Kidney (tissue), 14 donors: Measurements from ENCODE around the gene XYLB. TPM values are rescaled to one million over a fixed set of nuclear protein-coding genes. Genes with fewer than 3 reads are reported as not detected.

Experiments
- DNase-seq, 5 donors: peaks; one replicate each; pipeline ENCODE4 v3.0.0-alpha.2; 2013 to 2020
- FAIRE-seq: peaks from 2 replicates; lab custom pipeline; 2012; peaks lifted over from hg19 to GRCh38; lab: Jason Lieb, UNC
- H3K27ac ChIP-seq, 2 donors: one replicate each; pipeline ENCODE4 v1.7.0; 2013; ENCODE audit warnings: low read depth in 2 of 2, low read length in 2 of 2, inconsistent platforms in 1 of 2
- H3K27me3 ChIP-seq: one replicate; pipeline ENCODE4 v1.7.1; 2013; ENCODE audit warnings: low read length, inconsistent platforms; ENCODE audit not compliant: control insufficient read depth, insufficient read depth
- H3K36me3 ChIP-seq, 3 donors: one replicate each; pipeline versions ENCODE4 v1.7.0 to v1.7.1; 2013; ENCODE audit warnings: low read length in 3 of 3, control low read depth in 1 of 3, inconsistent platforms in 1 of 3; ENCODE audit not compliant: insufficient read depth in 3 of 3, control insufficient read depth in 2 of 3
- H3K4me1 ChIP-seq, 3 donors: one replicate each; pipeline versions ENCODE4 v1.7.0 to v1.7.1; 2013; ENCODE audit warnings: low read length in 3 of 3, inconsistent platforms in 1 of 3, low read depth in 1 of 3; ENCODE audit not compliant: control insufficient read depth in 2 of 3, insufficient read depth in 2 of 3
- H3K4me3 ChIP-seq, 3 donors: one replicate each; pipeline versions ENCODE4 v1.7.0 to v1.8.1; 2013; ENCODE audit warnings: low read length in 3 of 3, control low read depth in 1 of 3, inconsistent platforms in 1 of 3
- H3K9ac ChIP-seq, 3 donors: one replicate each; pipeline versions ENCODE4 v1.7.0 to v1.7.1; 2013; ENCODE audit warnings: low read length in 3 of 3, control low read depth in 1 of 3, inconsistent platforms in 1 of 3
- H3K9me3 ChIP-seq, 3 donors: one replicate each; pipeline versions ENCODE4 v1.7.0 to v1.7.1; 2013; ENCODE audit warnings: low read length in 3 of 3, control low read depth in 1 of 3, inconsistent platforms in 1 of 3; ENCODE audit not compliant: control insufficient read depth in 2 of 3, insufficient read depth in 1 of 3
- intact Hi-C: fragments of 100-400 bp; cut with DNase I; formaldehyde crosslinking; loops from one replicate; pipeline ENCODE4 v1.11.1; 2022
- polyA plus RNA-seq: library from polyadenylated mRNA; stranded (reverse); fragments of 350-450 nt; fragmentation: Illumina TruSeq; extraction: RNeasy Lipid Tissue Mini Kit (QIAGEN cat#74804); gene quantifications from one replicate; pipeline ENCODE4 v1.2.3, GENCODE V29; 2014; ENCODE audit warnings: low read depth, low replicate concordance; ENCODE audit not compliant: insufficient read depth
- total RNA-seq: library from RNA; stranded (reverse); fragmentation: NEBNext Ultra II Directional; extraction: Animal tissue kit (Norgen Biotek cat#: 25700); gene quantifications from one replicate; pipeline ENCODE4 v1.2.1, GENCODE V29; 2021
- TF ChIP-seq, protein P1 (sequence below): IDR thresholded peaks from 3 replicates; pipeline ENCODE4 v1.5.1; 2012; ENCODE audit warnings: mild to moderate bottlenecking, moderate library complexity, borderline replicate concordance; ENCODE audit not compliant: insufficient read depth; ENCODE audit errors: extremely low read depth
- donor health status: control.
- donor health status: control.
- donor health status: control.
- donor health status: control.
- donor health status: control.
- donor health status: DM: yes; HTN: yes; CAD: no.
- donor health status: Normal renal cell carcinoma (clear cell type).

The XYLB gene
- total and polyA plus RNA-seq, 2 donors from 2014 or later, result 6.0 to 7.9 TPM

DNA sequence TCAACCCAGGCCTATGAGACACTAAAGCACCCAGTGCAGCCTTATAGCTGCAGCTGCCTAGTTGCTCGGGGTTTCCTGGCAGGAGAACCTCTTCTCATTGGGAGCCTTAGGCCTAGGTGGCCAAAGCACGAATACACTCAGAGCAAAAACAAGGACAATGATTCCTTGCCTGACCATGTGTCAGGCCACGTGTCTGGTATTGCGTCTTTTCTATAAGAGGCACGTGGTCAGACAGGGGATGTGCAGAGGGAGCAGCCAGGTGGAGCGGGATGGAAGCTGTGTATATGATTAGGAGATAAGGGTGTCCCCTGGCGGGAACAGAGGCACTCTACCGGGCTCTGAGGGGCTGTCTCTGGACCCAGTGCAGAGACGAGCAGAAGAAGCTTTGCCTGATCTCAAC is 38.1 kb upstream of the XYLB start:
- no peaks in the 10 kb centered on the region for H3K27me3 ChIP-seq
- H3K4me1 ChIP-seq, result no peaks in the 10 kb centered on the region
- H3K9ac ChIP-seq, result no peak overlapping the region
- DNase-seq (no peak), FAIRE-seq (no peak)
- H3K36me3 ChIP-seq, result no peaks in the 10 kb centered on the region
- intact Hi-C loops, result no loop called here
- no peak overlapping the region for H3K4me3 ChIP-seq
- no peak overlapping the region for H3K27ac ChIP-seq
- TF ChIP-seq, protein P1, sequence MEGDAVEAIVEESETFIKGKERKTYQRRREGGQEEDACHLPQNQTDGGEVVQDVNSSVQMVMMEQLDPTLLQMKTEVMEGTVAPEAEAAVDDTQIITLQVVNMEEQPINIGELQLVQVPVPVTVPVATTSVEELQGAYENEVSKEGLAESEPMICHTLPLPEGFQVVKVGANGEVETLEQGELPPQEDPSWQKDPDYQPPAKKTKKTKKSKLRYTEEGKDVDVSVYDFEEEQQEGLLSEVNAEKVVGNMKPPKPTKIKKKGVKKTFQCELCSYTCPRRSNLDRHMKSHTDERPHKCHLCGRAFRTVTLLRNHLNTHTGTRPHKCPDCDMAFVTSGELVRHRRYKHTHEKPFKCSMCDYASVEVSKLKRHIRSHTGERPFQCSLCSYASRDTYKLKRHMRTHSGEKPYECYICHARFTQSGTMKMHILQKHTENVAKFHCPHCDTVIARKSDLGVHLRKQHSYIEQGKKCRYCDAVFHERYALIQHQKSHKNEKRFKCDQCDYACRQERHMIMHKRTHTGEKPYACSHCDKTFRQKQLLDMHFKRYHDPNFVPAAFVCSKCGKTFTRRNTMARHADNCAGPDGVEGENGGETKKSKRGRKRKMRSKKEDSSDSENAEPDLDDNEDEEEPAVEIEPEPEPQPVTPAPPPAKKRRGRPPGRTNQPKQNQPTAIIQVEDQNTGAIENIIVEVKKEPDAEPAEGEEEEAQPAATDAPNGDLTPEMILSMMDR, result no peak
- no peaks in the 10 kb centered on the region for H3K9me3 ChIP-seq

DNA sequence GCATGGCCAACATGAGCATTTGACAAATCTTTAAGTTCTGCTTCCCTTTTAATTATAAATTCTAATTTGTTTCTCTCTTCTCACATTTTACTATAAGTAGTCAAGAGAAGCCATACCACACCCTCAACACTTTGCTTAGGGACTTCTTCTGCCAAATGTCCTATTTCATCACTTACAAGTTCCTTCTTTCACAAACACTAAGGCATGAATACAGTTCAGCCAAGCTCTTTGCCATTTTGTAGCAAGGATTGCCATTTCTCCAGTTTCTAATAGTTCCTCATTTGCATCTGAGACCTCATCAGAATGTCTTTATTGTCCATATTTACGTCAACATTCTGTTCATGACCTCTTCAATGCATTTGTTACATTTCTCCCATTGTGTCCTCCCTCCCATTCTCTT is 35.1 kb upstream of the XYLB start:
- Histone ChIP-seq H3K4me1 (no peaks in the 10 kb centered on the region), H3K27me3 (no peaks in the 10 kb centered on the region), H3K36me3 (no peaks in the 10 kb centered on the region), H3K9ac (no peak overlapping the region), H3K27ac (no peak overlapping the region), H3K4me3 (no peak overlapping the region), H3K9me3 (no peaks in the 10 kb centered on the region)
- TF ChIP-seq, protein P1, result no peak
- DNase-seq (no peak), FAIRE-seq (no peak)
- intact Hi-C loops, result no loop called here

DNA sequence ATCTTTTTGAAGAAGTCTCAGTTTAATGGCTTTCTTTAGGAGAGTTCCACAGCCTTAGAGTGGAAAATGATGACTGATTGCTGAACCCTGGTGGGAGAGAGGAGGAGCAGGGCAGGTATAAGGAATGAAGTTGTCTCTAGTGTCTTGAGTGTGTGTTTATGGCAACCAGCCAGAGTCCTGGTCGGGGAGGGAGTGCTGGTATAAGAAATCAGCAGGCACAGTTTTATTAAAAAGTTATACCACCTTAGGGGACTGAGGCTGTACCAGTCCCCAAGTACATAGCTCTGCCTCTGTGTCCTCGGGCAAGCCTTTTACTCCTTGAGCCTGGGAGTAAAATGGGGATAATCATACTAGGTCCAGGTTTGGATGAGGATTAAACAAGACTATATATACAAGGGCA is 34.6 kb upstream of the XYLB start:
- FAIRE-seq (no peak), DNase-seq (no peak)
- Histone ChIP-seq H3K36me3 (no peaks in the 10 kb centered on the region), H3K9ac (no peak overlapping the region), H3K4me1 (no peaks in the 10 kb centered on the region), H3K9me3 (no peaks in the 10 kb centered on the region), H3K4me3 (no peak overlapping the region), H3K27ac (no peak overlapping the region), H3K27me3 (no peaks in the 10 kb centered on the region)
- intact Hi-C loops, result no loop called here
- TF ChIP-seq, protein P1, result no peak

DNA sequence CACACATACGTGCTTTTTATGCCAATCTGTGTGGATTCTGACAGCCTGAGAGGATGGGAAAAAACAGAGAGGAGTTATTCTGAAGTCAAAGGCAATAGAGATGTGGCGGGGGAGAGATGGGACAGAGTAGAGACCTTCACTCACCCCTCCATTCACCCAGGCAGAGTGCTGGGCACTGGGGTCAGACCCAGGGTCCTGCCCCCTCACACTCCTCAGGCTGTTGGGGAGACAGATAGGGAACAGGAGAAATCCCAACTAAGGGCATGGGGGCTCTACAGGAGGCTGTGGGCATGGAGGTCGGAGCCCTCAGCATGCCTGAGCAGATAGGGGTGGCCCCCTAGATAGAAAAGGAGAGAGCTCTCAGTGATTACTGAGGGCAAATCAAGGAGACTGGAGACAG is 34.2 kb upstream of the XYLB start:
- FAIRE-seq, result no peak
- Histone ChIP-seq H3K4me1 (no peaks in the 10 kb centered on the region), H3K4me3 (no peak overlapping the region), H3K27me3 (no peaks in the 10 kb centered on the region), H3K27ac (no peak overlapping the region), H3K36me3 (no peaks in the 10 kb centered on the region), H3K9ac (no peak overlapping the region), H3K9me3 (no peaks in the 10 kb centered on the region)
- TF ChIP-seq, protein P1, result no peak
- intact Hi-C loops, result no loop called here
- DNase-seq, result no peak
